ENCODE results near the gene WWOX.
A peak's percentile ranks its signal among the peaks of the same experiment; 100 is the strongest.

WWOX gene

GRCh38 chr16:78154729-78155461 lies 55.4 kb downstream of the WWOX start:
- Mint-ChIP-seq H3K36me3 (peaks cover 18% of the 10 kb centered on the region), H3K27me3 (no peaks in the 10 kb centered on the region), H3K4me3 (no peak overlapping the region), H3K9me3 (no peaks in the 10 kb centered on the region), H3K27ac (no peak overlapping the region), H3K4me1 (no peaks in the 10 kb centered on the region)

GRCh38 chr16:78155791-78156345 lies 56.4 kb downstream of the WWOX start:
- H3K4me1 Mint-ChIP-seq, result no peaks in the 10 kb centered on the region
- H3K4me3 Mint-ChIP-seq, result no peak overlapping the region
- H3K36me3 Mint-ChIP-seq, result peaks cover 20% of the 10 kb centered on the region
- no peaks in the 10 kb centered on the region for H3K9me3 Mint-ChIP-seq
- no peaks in the 10 kb centered on the region for H3K27me3 Mint-ChIP-seq
- no peak overlapping the region for H3K27ac Mint-ChIP-seq

GRCh38 chr16:78161023-78161729 lies 61.7 kb downstream of the WWOX start:
- H3K9me3 Mint-ChIP-seq, result no peaks in the 10 kb centered on the region
- H3K36me3 Mint-ChIP-seq, result peaks cover 35% of the 10 kb centered on the region
- H3K27ac Mint-ChIP-seq, result no peak overlapping the region
- H3K4me1 Mint-ChIP-seq, result no peaks in the 10 kb centered on the region
- no peak overlapping the region for H3K4me3 Mint-ChIP-seq
- no peaks in the 10 kb centered on the region for H3K27me3 Mint-ChIP-seq

- no peak overlapping the region for H3K4me3 Mint-ChIP-seq
Observed at GRCh38 chr16:78163772-78164670, 64.6 kb downstream of the WWOX start.

GRCh38 chr16:78170494-78170933 lies 71.1 kb downstream of the WWOX start:
- no peaks in the 10 kb centered on the region for H3K4me1 Mint-ChIP-seq
- no peak overlapping the region for H3K27ac Mint-ChIP-seq
- H3K27me3 Mint-ChIP-seq, result no peaks in the 10 kb centered on the region
- no peaks in the 10 kb centered on the region for H3K9me3 Mint-ChIP-seq
- peaks cover 17% of the 10 kb centered on the region for H3K36me3 Mint-ChIP-seq
- no peak overlapping the region for H3K4me3 Mint-ChIP-seq

More at GRCh38 chr16:78163772-78164670, 64.6 kb downstream of the WWOX start:
- no peaks in the 10 kb centered on the region for H3K9me3 Mint-ChIP-seq
- no peaks in the 10 kb centered on the region for H3K27me3 Mint-ChIP-seq
- H3K27ac Mint-ChIP-seq, result no peak overlapping the region
- peaks cover 35% of the 10 kb centered on the region for H3K36me3 Mint-ChIP-seq
- H3K4me1 Mint-ChIP-seq, result no peaks in the 10 kb centered on the region

- Mint-ChIP-seq H3K4me3 (no peak overlapping the region), H3K9me3 (no peaks in the 10 kb centered on the region), H3K4me1 (peaks cover 5% of the 10 kb centered on the region), H3K27ac (no peak overlapping the region), H3K27me3 (no peaks in the 10 kb centered on the region), H3K36me3 (peaks cover 14% of the 10 kb centered on the region)
Observed at GRCh38 chr16:78175287-78175686, 75.8 kb downstream of the WWOX start.

- no peaks in the 10 kb centered on the region for H3K9me3 Mint-ChIP-seq
- peaks cover 14% of the 10 kb centered on the region for H3K36me3 Mint-ChIP-seq
- no peak overlapping the region for H3K4me3 Mint-ChIP-seq
- H3K27ac Mint-ChIP-seq, result no peak overlapping the region
- H3K4me1 Mint-ChIP-seq, result peaks cover 5% of the 10 kb centered on the region
- no peaks in the 10 kb centered on the region for H3K27me3 Mint-ChIP-seq
Observed at GRCh38 chr16:78176435-78176834, 77.0 kb downstream of the WWOX start.

GRCh38 chr16:78177218-78177617 lies 77.8 kb downstream of the WWOX start:
- no peak overlapping the region for H3K4me3 Mint-ChIP-seq
- no peaks in the 10 kb centered on the region for H3K9me3 Mint-ChIP-seq
- H3K36me3 Mint-ChIP-seq, result peaks cover 14% of the 10 kb centered on the region
- H3K4me1 Mint-ChIP-seq, result peaks cover 5% of the 10 kb centered on the region
- peak overlapping the region; percentile 20 for H3K27ac Mint-ChIP-seq
- no peaks in the 10 kb centered on the region for H3K27me3 Mint-ChIP-seq

GRCh38 chr16:78177987-78178386 lies 78.5 kb downstream of the WWOX start:
- no peaks in the 10 kb centered on the region for H3K27me3 Mint-ChIP-seq
- no peaks in the 10 kb centered on the region for H3K9me3 Mint-ChIP-seq
- peaks cover 14% of the 10 kb centered on the region for H3K36me3 Mint-ChIP-seq
- no peak overlapping the region for H3K27ac Mint-ChIP-seq
- no peak overlapping the region for H3K4me3 Mint-ChIP-seq
- H3K4me1 Mint-ChIP-seq, result peaks cover 5% of the 10 kb centered on the region

- H3K4me1 Mint-ChIP-seq, result peaks cover 5% of the 10 kb centered on the region
- peaks cover 10% of the 10 kb centered on the region for H3K36me3 Mint-ChIP-seq
- no peak overlapping the region for H3K27ac Mint-ChIP-seq
- no peaks in the 10 kb centered on the region for H3K27me3 Mint-ChIP-seq
- no peaks in the 10 kb centered on the region for H3K9me3 Mint-ChIP-seq
- no peak overlapping the region for H3K4me3 Mint-ChIP-seq
Observed at GRCh38 chr16:78179666-78180065, 80.2 kb downstream of the WWOX start.

GRCh38 chr16:78180349-78180748 lies 80.9 kb downstream of the WWOX start:
- Mint-ChIP-seq H3K36me3 (peaks cover 9% of the 10 kb centered on the region), H3K27ac (no peak overlapping the region), H3K4me1 (peaks cover 5% of the 10 kb centered on the region), H3K27me3 (no peaks in the 10 kb centered on the region), H3K4me3 (no peak overlapping the region), H3K9me3 (no peaks in the 10 kb centered on the region)

GRCh38 chr16:78183437-78184237 lies 84.2 kb downstream of the WWOX start:
- H3K36me3 Mint-ChIP-seq, result peaks cover 4% of the 10 kb centered on the region
- H3K27ac Mint-ChIP-seq, result no peak overlapping the region

GRCh38 chr16:78184238-78185183 lies 85.1 kb downstream of the WWOX start:
- Mint-ChIP-seq H3K36me3 (peaks cover 5% of the 10 kb centered on the region), H3K9me3 (no peaks in the 10 kb centered on the region), H3K4me3 (no peak overlapping the region), H3K27me3 (no peaks in the 10 kb centered on the region), H3K4me1 (no peaks in the 10 kb centered on the region), H3K27ac (no peak overlapping the region)

More at GRCh38 chr16:78183437-78184237, 84.2 kb downstream of the WWOX start:
- no peaks in the 10 kb centered on the region for H3K9me3 Mint-ChIP-seq
- H3K4me3 Mint-ChIP-seq, result no peak overlapping the region
- H3K4me1 Mint-ChIP-seq, result no peaks in the 10 kb centered on the region
- no peaks in the 10 kb centered on the region for H3K27me3 Mint-ChIP-seq

- Mint-ChIP-seq H3K27ac (no peak overlapping the region), H3K36me3 (peaks cover 9% of the 10 kb centered on the region), H3K4me1 (no peaks in the 10 kb centered on the region), H3K27me3 (no peaks in the 10 kb centered on the region), H3K9me3 (no peaks in the 10 kb centered on the region), H3K4me3 (no peak overlapping the region)
Observed at GRCh38 chr16:78189121-78189520, 89.7 kb downstream of the WWOX start.

Measured in activated naive CD4-positive, alpha-beta T cell treated with anti-CD3 and anti-CD28 coated beads, Interleukin-2, amount 50 U/mL, for 24 hours (primary cell).